NCI-H146 treated with DMSO at 0.1 percent for 48 hours (cell line): ENCODE data around the gene USP17L21.
"Not testable (repeated sequence)": the region's sequence is repeated elsewhere in the genome, so short reads cannot be mapped to it uniquely, and the experiment has no call there.

ENCODE experiments used
- DNase-seq: peaks from one replicate; lab custom pipeline; 2025; ENCODE audit not compliant: unreplicated experiment; lab: John Stamatoyannopoulos, UW

Gene USP17L21

GRCh38 chr4:9262572-9262971 lies at the start of gene USP17L21:
USP17L21 (plus strand) TSS chr4:9262872; CDS start chr4:9262872, 0 bp downstream.
- not testable (repeated sequence) for DNase-seq

GRCh38 chr4:9214701-9215100 lies 48.0 kb upstream of the USP17L21 start:
- DNase-seq = not testable (repeated sequence)

GRCh38 chr4:9215105-9215504 lies 47.6 kb upstream of the USP17L21 start, which contains the start of gene USP17L11:
USP17L11 (plus strand) TSS chr4:9215405; CDS start chr4:9215405, 0 bp downstream.
- DNase-seq = not testable (repeated sequence)

GRCh38 chr4:9219852-9220251 lies 42.8 kb upstream of the USP17L21 start, which contains the start of gene USP17L12:
USP17L12 (plus strand) TSS chr4:9220152; CDS start chr4:9220152, 0 bp downstream.
- not testable (repeated sequence) for DNase-seq

- DNase-seq = not testable (repeated sequence)
Measured at GRCh38 chr4:9224596-9224995, 38.1 kb upstream of the USP17L21 start, which contains the start of gene USP17L13. USP17L13 (plus strand) TSS chr4:9224896; CDS start chr4:9224896, 0 bp downstream.

- not testable (repeated sequence) for DNase-seq
Measured at GRCh38 chr4:9230249-9230648, 32.4 kb upstream of the USP17L21 start.

GRCh38 chr4:9234085-9234484 lies 28.6 kb upstream of the USP17L21 start, which contains the start of gene USP17L15:
USP17L15 (plus strand) TSS chr4:9234385; CDS start chr4:9234385, 0 bp downstream.
- not testable (repeated sequence) for DNase-seq

- not testable (repeated sequence) for DNase-seq
Measured at GRCh38 chr4:9238461-9238860, 24.2 kb upstream of the USP17L21 start.

GRCh38 chr4:9243579-9243978 lies 19.1 kb upstream of the USP17L21 start, which contains the start of gene USP17L17:
USP17L17 (plus strand) TSS chr4:9243879; CDS start chr4:9243879, 0 bp downstream.
- not testable (repeated sequence) for DNase-seq

GRCh38 chr4:9247953-9248680 lies 14.6 kb upstream of the USP17L21 start, which contains the start of gene USP17L18:
USP17L18 (plus strand) TSS chr4:9248630; CDS start chr4:9248630, 0 bp downstream.
- not testable (repeated sequence) for DNase-seq

GRCh38 chr4:9253078-9253477 lies 9.6 kb upstream of the USP17L21 start, which contains the start of gene USP17L19:
USP17L19 (plus strand) TSS chr4:9253378; CDS start chr4:9253378, 0 bp downstream.
- DNase-seq = not testable (repeated sequence)

- not testable (repeated sequence) for DNase-seq
Measured at GRCh38 chr4:9257824-9258223, 4.8 kb upstream of the USP17L21 start, which contains the start of gene USP17L20. USP17L20 (plus strand) TSS chr4:9258124; CDS start chr4:9258124, 0 bp downstream.

GRCh38 chr4:9267319-9267718 lies 4.6 kb downstream of the USP17L21 start, which contains the start of gene USP17L22:
USP17L22 (plus strand) TSS chr4:9267619; CDS start chr4:9267619, 0 bp downstream.
- not testable (repeated sequence) for DNase-seq

GRCh38 chr4:9271719-9272118 lies 9.0 kb downstream of the USP17L21 start:
- DNase-seq = not testable (repeated sequence)
